ENCODE results near the gene GNAT2.

- TF ChIP-seq CTCF (IDR thresholded peaks at IDR 0.05 in 8 of 11, conservative IDR thresholded peaks at IDR 0.05 in 3 of 11), result no peak
- no peak for TF ChIP-seq POLR2AphosphoS5 (IDR thresholded peaks at IDR 0.05)
- no peak for TF ChIP-seq POLR2A (IDR thresholded peaks at IDR 0.05)
These were observed 980 bp upstream of the GNAT2 start for GRCh38 chr1:109620401-109620791.
